ENCODE data around the gene LLGL1. TPM values are rescaled to one million over a fixed set of nuclear protein-coding genes. Genes with fewer than 3 reads are reported as not detected.

The LLGL1 gene
- total RNA-seq, 1 donor from 2014 or later = 8.8 TPM

- intact Hi-C loops (cut with micrococcal nuclease) = no loop called here
- H3K27ac ChIP-seq (replicated peaks) = no peak overlapping the region
- H3K9me3 ChIP-seq (replicated peaks) = no peaks in the 10 kb centered on the region
- peaks cover 56% of the 10 kb centered on the region for H3K36me3 ChIP-seq
- DNase-seq = no peak
- no peaks in the 10 kb centered on the region for H3K27me3 ChIP-seq (ENCODE audit: low read depth)
- peaks cover 9% of the 10 kb centered on the region for H3K4me1 ChIP-seq
- TF ChIP-seq CTCF (IDR thresholded peaks at IDR 0.05; ENCODE audit: borderline replicate concordance) = no peak
- no peak overlapping the region for H3K4me3 ChIP-seq
These were observed 11.1 kb downstream of the LLGL1 start for GRCh38 chr17:18236494-18236893.

- peaks cover 65% of the 10 kb centered on the region for H3K36me3 ChIP-seq
- no peak for DNase-seq
These were observed 12.0 kb downstream of the LLGL1 start for GRCh38 chr17:18237461-18237860.

GRCh38 chr17:18238299-18238698 is 12.9 kb downstream of the LLGL1 start:
- DNase-seq = no peak
- TF ChIP-seq CTCF (IDR thresholded peaks at IDR 0.05; ENCODE audit: borderline replicate concordance) = no peak
- intact Hi-C loops (cut with micrococcal nuclease) = no loop called here
- peaks cover 9% of the 10 kb centered on the region for H3K4me1 ChIP-seq
- H3K9me3 ChIP-seq (replicated peaks) = no peaks in the 10 kb centered on the region
- H3K4me3 ChIP-seq = no peak overlapping the region
- no peak overlapping the region for H3K27ac ChIP-seq (replicated peaks)
- no peaks in the 10 kb centered on the region for H3K27me3 ChIP-seq (ENCODE audit: low read depth)
- H3K36me3 ChIP-seq = peaks cover 71% of the 10 kb centered on the region

More at GRCh38 chr17:18237461-18237860, 12.0 kb downstream of the LLGL1 start:
- TF ChIP-seq CTCF (IDR thresholded peaks at IDR 0.05; ENCODE audit: borderline replicate concordance) = no peak
- Histone ChIP-seq H3K9me3 (replicated peaks) (no peaks in the 10 kb centered on the region), H3K4me3 (no peak overlapping the region), H3K27ac (replicated peaks) (no peak overlapping the region), H3K27me3 (ENCODE audit: low read depth) (no peaks in the 10 kb centered on the region), H3K4me1 (peaks cover 9% of the 10 kb centered on the region)
- intact Hi-C loops (cut with micrococcal nuclease) = no loop called here

- no peak for DNase-seq
- TF ChIP-seq CTCF (IDR thresholded peaks at IDR 0.05; ENCODE audit: borderline replicate concordance) = no peak
- Histone ChIP-seq H3K36me3 (peaks cover 72% of the 10 kb centered on the region), H3K27ac (replicated peaks) (no peak overlapping the region), H3K4me3 (no peak overlapping the region), H3K4me1 (peaks cover 9% of the 10 kb centered on the region), H3K9me3 (replicated peaks) (no peaks in the 10 kb centered on the region), H3K27me3 (ENCODE audit: low read depth) (no peaks in the 10 kb centered on the region)
- intact Hi-C loops (cut with micrococcal nuclease) = no loop called here
These were observed 15.0 kb downstream of the LLGL1 start for GRCh38 chr17:18240449-18240848.

GRCh38 chr17:18241229-18241871 is 15.9 kb downstream of the LLGL1 start:
- H3K4me1 ChIP-seq = peaks cover 9% of the 10 kb centered on the region
- DNase-seq = no peak
- no peaks in the 10 kb centered on the region for H3K9me3 ChIP-seq (replicated peaks)
- no peak for TF ChIP-seq CTCF (IDR thresholded peaks at IDR 0.05; ENCODE audit: borderline replicate concordance)
- no peak overlapping the region for H3K27ac ChIP-seq (replicated peaks)
- H3K27me3 ChIP-seq (ENCODE audit: low read depth) = no peaks in the 10 kb centered on the region
- H3K4me3 ChIP-seq = no peak overlapping the region
- intact Hi-C loops (cut with micrococcal nuclease) = no loop called here
- H3K36me3 ChIP-seq = peaks cover 72% of the 10 kb centered on the region

All from left ventricle myocardium inferior (tissue), 1 donor.